BJ (cell line): ENCODE results near the gene FN3K. TPM values are rescaled to one million over a fixed set of nuclear protein-coding genes. Genes with fewer than 3 reads are reported as not detected.

Experiments
- CTCF ChIA-PET: fragments of 350-600 bp; formaldehyde crosslinking; extraction: SDS; loops from one replicate; lab custom pipeline; 2021; ENCODE audit warnings: antibody characterized with exemption, inconsistent platforms; lab: Yijun Ruan, JAX
- POLR2A ChIA-PET: fragments of 300-600 bp; sonication (Branson Sonifier 250); formaldehyde crosslinking; extraction: SDS; loops from one replicate; lab custom pipeline; 2021; ENCODE audit warnings: antibody characterized with exemption; lab: Charles Lee
- DNase-seq: peaks from one replicate; pipeline ENCODE4 v3.0.0-alpha.2; 2011; ENCODE audit warnings: low read depth
- H3K27me3 ChIP-seq: 2 replicates; pipeline ENCODE4 v1.6.0; 2011; ENCODE audit warnings: low read length; ENCODE audit not compliant: control insufficient read depth, insufficient read depth
- H3K36me3 ChIP-seq: 2 replicates; pipeline ENCODE4 v1.5.1; 2011; ENCODE audit warnings: low read length; ENCODE audit not compliant: control insufficient read depth, insufficient read depth
- H3K4me3 ChIP-seq: 2 replicates; pipeline ENCODE4 v1.5.1; 2011; ENCODE audit warnings: low read depth, mild to moderate bottlenecking, control low read depth, low read length
- polyA plus RNA-seq: library from polyadenylated mRNA; depleted of rRNA; stranded (reverse); fragments of >200 nt; gene quantifications from 2 replicates; pipeline ENCODE4 v1.2.3, GENCODE V29; 2011
- TF ChIP-seq, protein P1 (sequence below): IDR thresholded peaks from 2 replicates; pipeline ENCODE4 v1.5.1; 2011; ENCODE audit warnings: low read depth, mild to moderate bottlenecking, control low read depth, inconsistent platforms, low read length, moderate library complexity; ENCODE audit not compliant: insufficient read depth

Gene FN3K
- polyA plus RNA-seq, 1 experiment = 1.1 TPM

DNA sequence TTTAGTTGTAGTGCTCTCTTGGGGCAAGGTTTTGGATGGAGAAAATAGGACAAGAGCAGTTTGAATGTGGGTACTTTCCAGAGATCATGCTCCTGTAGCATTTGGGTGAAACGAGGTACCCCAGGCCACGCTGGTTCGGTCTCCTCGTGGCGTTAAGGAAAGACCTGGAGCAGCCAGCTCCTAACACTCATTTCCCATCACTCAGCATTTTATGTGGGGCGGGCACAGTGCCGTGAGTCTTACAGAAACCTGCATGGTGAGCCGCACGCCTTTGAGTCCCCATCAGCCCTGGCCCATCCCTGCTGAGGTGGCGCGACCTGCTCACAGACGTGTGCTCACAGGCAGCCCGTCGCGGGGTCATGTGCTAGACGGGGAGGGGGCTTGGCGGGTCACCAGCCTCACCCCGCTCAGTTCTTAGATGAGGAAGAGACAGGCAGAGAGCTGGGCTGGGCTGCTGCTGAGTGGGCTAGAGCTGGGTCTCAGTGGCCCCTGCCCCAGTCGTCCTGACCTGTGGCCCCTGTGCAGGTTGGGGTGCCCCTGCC, 53.7 kb downstream of the FN3K start:
- H3K27me3 ChIP-seq = no peaks in the 10 kb centered on the region
- POLR2A ChIA-PET = no interaction called here
- no peak for DNase-seq
- CTCF ChIA-PET = no interaction called here
- H3K4me3 ChIP-seq = no peak overlapping the region
- TF ChIP-seq, protein P1, sequence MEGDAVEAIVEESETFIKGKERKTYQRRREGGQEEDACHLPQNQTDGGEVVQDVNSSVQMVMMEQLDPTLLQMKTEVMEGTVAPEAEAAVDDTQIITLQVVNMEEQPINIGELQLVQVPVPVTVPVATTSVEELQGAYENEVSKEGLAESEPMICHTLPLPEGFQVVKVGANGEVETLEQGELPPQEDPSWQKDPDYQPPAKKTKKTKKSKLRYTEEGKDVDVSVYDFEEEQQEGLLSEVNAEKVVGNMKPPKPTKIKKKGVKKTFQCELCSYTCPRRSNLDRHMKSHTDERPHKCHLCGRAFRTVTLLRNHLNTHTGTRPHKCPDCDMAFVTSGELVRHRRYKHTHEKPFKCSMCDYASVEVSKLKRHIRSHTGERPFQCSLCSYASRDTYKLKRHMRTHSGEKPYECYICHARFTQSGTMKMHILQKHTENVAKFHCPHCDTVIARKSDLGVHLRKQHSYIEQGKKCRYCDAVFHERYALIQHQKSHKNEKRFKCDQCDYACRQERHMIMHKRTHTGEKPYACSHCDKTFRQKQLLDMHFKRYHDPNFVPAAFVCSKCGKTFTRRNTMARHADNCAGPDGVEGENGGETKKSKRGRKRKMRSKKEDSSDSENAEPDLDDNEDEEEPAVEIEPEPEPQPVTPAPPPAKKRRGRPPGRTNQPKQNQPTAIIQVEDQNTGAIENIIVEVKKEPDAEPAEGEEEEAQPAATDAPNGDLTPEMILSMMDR = no peak
- no peaks in the 10 kb centered on the region; the same call in 1 of the 2 replicates for H3K36me3 ChIP-seq

DNA sequence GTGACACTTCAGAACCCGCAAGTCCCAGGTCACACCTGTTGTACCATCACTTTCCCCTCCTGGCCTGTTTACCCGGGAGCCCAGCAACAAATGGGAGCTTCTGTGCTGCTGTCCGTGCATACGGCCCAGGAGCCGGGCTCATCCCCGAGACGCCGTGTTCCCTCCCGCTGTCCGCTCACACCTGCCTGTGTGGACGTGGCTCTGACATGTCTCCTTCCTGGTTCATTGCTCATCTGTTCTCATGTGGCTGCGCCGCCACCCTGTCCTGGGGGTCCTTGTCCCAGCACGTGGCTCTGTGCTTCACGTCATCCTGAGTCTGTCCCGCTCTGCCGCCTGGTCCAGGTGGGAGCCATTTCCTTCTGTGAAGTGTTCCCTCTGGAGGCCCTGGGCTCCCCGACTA, 54.4 kb downstream of the FN3K start:
- ChIA-PET POLR2A (no interaction called here), CTCF (interaction anchor here (1.2 kb wide), 1 partner anchor 8 kb away, joined by 7 read pairs; no protein-coding TSS in a partner anchor)
- TF ChIP-seq, protein P1 = no peak
- Histone ChIP-seq H3K4me3 (no peak overlapping the region), H3K27me3 (no peaks in the 10 kb centered on the region), H3K36me3 (no peaks in the 10 kb centered on the region; the same call in 1 of the 2 replicates)
- no peak for DNase-seq

GRCh38 chr17:82790391-82790790, 55.0 kb downstream of the FN3K start:
- TF ChIP-seq, protein P1 = no peak
- Histone ChIP-seq H3K4me3 (no peak overlapping the region), H3K36me3 (no peaks in the 10 kb centered on the region; the same call in 1 of the 2 replicates), H3K27me3 (no peaks in the 10 kb centered on the region)
- POLR2A ChIA-PET = no interaction called here
- no peak for DNase-seq
- CTCF ChIA-PET = interaction anchor here (1.2 kb wide), 1 partner anchor 8 kb away, joined by 7 read pairs; no protein-coding TSS in a partner anchor

DNA sequence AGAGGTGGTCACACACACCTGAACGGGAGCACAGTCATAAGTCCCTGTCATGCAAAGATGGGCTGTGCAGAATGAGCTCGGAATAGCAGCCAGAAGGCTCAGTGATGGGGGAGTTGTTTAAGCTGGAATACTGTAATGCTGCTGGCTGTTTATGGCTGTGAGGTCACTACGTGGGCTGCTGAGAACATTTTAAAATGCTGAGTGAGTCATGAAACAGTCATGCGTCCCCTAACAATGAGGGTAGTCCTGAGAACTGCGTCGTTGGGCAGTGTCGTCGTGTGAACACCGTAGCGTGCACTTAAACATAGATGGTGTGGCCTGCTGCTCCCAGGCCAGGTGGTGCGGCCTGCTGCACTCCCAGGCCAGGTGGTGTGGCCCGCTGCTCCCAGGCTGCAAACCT, 56.1 kb downstream of the FN3K start:
- H3K36me3 ChIP-seq = no peaks in the 10 kb centered on the region; the same call in 1 of the 2 replicates
- TF ChIP-seq, protein P1 = no peak
- ChIA-PET POLR2A (no interaction called here), CTCF (interaction anchor here (1.7 kb wide), 1 partner anchor 16 kb away, joined by 5 read pairs; no protein-coding TSS in a partner anchor)
- H3K27me3 ChIP-seq = no peaks in the 10 kb centered on the region
- DNase-seq = peak; percentile 28
- no peak overlapping the region for H3K4me3 ChIP-seq

DNA sequence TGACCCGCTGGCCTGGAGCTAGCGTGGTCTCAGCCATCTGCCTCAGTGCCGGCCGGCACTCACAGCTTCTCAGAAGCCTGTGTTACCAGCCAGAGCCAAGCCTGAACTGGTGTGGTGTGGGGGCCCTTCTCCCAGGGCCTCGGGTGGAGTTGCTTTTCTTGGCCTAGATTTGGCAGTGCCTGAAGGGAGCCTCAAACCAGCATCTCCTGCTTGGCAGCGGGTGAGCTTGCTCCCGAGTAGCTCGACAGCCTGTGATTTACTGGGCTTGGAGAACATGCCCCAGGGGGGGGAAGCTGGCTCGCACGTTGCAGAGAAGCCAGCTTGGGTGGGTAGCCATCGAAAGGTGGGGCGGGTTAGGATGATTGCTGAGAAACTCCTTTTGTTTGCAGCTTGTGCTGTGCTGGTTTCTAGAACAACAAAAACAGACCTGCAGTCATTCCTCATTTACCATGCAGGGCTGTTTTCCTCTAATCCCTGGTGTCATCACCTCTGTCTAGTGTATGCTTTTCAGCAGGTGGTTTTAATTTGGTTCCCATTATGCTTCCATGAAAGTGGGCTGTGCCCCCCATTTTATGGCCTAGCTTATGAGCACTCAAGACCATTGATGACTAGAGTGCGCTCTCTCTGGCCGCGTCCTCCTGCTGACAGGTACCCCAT, 58.7 kb downstream of the FN3K start:
- ChIA-PET CTCF (interaction anchor here (1.1 kb wide), 2 partner anchors 12 to 13 kb away, joined by 3 to 5 read pairs; no protein-coding TSS in a partner anchor), POLR2A (no interaction called here)

More for the DNA sequence above, 58.7 kb downstream of the FN3K start:
- Histone ChIP-seq H3K36me3 (no peaks in the 10 kb centered on the region), H3K27me3 (no peaks in the 10 kb centered on the region), H3K4me3 (no peak overlapping the region)
- TF ChIP-seq, protein P1 = no peak
- no peak for DNase-seq
